K562 (cell line): ENCODE data around the gene STK17A. TPM values are rescaled to one million over a fixed set of nuclear protein-coding genes. Genes with fewer than 3 reads are reported as not detected.

ENCODE experiments used
- ATAC-seq: fragments of 200-7000 bp; cut with Tn5 transposase; 3 replicates; pipeline ENCODE4 v1.9.1; 2020; ENCODE audit warnings: moderate library complexity
- BruUV-seq: library from RNA; stranded (reverse); fragments of 400-500 nt; replicated peaks from 2 replicates; lab custom pipeline; 2021; lab: Mats Ljungman, UMichigan
- CTCF ChIA-PET: fragments of 300-600 bp; formaldehyde crosslinking; extraction: SDS; loops from one replicate; lab custom pipeline; 2021; ENCODE audit warnings: low intra/inter-chr PET ratio; lab: Yijun Ruan, JAX
- POLR2A ChIA-PET: fragments of 300-600, 350-650 bp; sonication (Branson Sonifier 250); formaldehyde crosslinking; extraction: SDS; loops from one replicate; lab custom pipeline; 2021; ENCODE audit warnings: antibody characterized with exemption, inconsistent platforms; lab: Yijun Ruan, JAX
- DNase-seq, 4 experiments: peaks; one replicate each; pipeline versions ENCODE4 v3.0.0 to v3.0.0-alpha.2; 2011 to 2018; ENCODE audit warnings: low spot score in 3 of 4, mixed read lengths in 3 of 4; ENCODE audit errors: extremely low read depth in 1 of 4
- FAIRE-seq: peaks from 2 replicates; lab custom pipeline; 2011; peaks lifted over from hg19 to GRCh38; lab: Jason Lieb, UNC
- H2AFZ ChIP-seq: 2 replicates; pipeline ENCODE4 v1.6.0; 2011; ENCODE audit warnings: low read depth, low read length, control low read depth, inconsistent platforms
- H3K27ac ChIP-seq: fragments of 200-600 bp; 3 replicates; pipeline ENCODE4 v1.8.0; 2011; ENCODE audit warnings: low read depth, mild to moderate bottlenecking, control low read depth, inconsistent platforms, low read length, moderate library complexity, mixed read lengths; ENCODE audit errors: extremely low read depth
- H3K27me3 ChIP-seq, 2 experiments: fragments of 300-600 bp in 1 of 2; 2 replicates in 1 of 2; 3 replicates in 1 of 2; pipeline versions ENCODE4 v1.6.0 to v1.8.0; 2011; ENCODE audit warnings: inconsistent platforms in 2 of 2, low read length in 2 of 2, mild to moderate bottlenecking in 1 of 2, mixed read lengths in 1 of 2, moderate library complexity in 1 of 2; ENCODE audit not compliant: control insufficient read depth in 2 of 2, insufficient read depth in 2 of 2
- H3K36me3 ChIP-seq: fragments of 300-600 bp; 3 replicates; pipeline ENCODE4 v1.8.0; 2011; ENCODE audit warnings: mild to moderate bottlenecking, low read length, inconsistent platforms; ENCODE audit not compliant: control insufficient read depth, insufficient read depth
- H3K4me1 ChIP-seq, 2 experiments: fragments of 200-600 bp in 1 of 2; replicated peaks in 1 of 2; 2 replicates in 1 of 2; 3 replicates in 1 of 2; pipeline versions ENCODE4 v1.5.1 to v1.8.0; 2011; ENCODE audit warnings: inconsistent platforms in 2 of 2, low read length in 2 of 2, mild to moderate bottlenecking in 1 of 2, mixed read lengths in 1 of 2, moderate library complexity in 1 of 2; ENCODE audit not compliant: control insufficient read depth in 2 of 2, insufficient read depth in 2 of 2
- H3K4me2 ChIP-seq: 2 replicates; pipeline ENCODE4 v1.6.1; 2011; ENCODE audit warnings: low read length, control low read depth, inconsistent platforms, mixed read lengths; ENCODE audit not compliant: insufficient read depth
- H3K4me3 ChIP-seq: fragments of 200-600 bp; sonication (generic), shearing (Covaris generic); 2 replicates; pipeline ENCODE4 v1.5.1; 2016; ENCODE audit warnings: control low read depth, inconsistent platforms
- H3K79me2 ChIP-seq: fragments of 200-600 bp; 3 replicates; pipeline ENCODE4 v1.8.0; 2011; ENCODE audit warnings: low read length, inconsistent platforms; ENCODE audit not compliant: control insufficient read depth, insufficient read depth
- H3K9ac ChIP-seq, 2 experiments: 2 replicates each; pipeline versions ENCODE4 v1.6.0 to v1.6.1; 2011; ENCODE audit warnings: low read depth in 2 of 2, low read length in 2 of 2, control low read depth in 1 of 2, inconsistent platforms in 1 of 2, mild to moderate bottlenecking in 1 of 2, mixed read lengths in 1 of 2; ENCODE audit not compliant: insufficient read depth in 1 of 2
- H3K9me1 ChIP-seq: one replicate; pipeline ENCODE4 v1.6.0; 2011; ENCODE audit warnings: inconsistent platforms, mild to moderate bottlenecking, low read length, moderate library complexity; ENCODE audit not compliant: control insufficient read depth, insufficient read depth
- H3K9me3 ChIP-seq: replicated peaks from 2 replicates; pipeline ENCODE4 v1.5.1; 2011; ENCODE audit warnings: low read depth, low read length, inconsistent platforms; ENCODE audit not compliant: control insufficient read depth, insufficient read depth
- H4K20me1 ChIP-seq: replicated peaks from 2 replicates; pipeline ENCODE4 v1.6.1; 2011; ENCODE audit warnings: low read length, inconsistent platforms, mixed read lengths; ENCODE audit not compliant: control insufficient read depth, insufficient read depth
- BCOR ChIP-seq: fragments of 450-650 bp; IDR thresholded peaks from 2 replicates; pipeline ENCODE4 v1.6.1; 2016
- CBX3 ChIP-seq, 2 experiments: IDR thresholded peaks; 1 replicate in 1 of 2; 2 replicates in 1 of 2; pipeline ENCODE4 v1.6.1; 2012; ENCODE audit warnings: inconsistent platforms in 2 of 2, low read length in 2 of 2, borderline replicate concordance in 1 of 2, control low read depth in 1 of 2
- CEBPG ChIP-seq, 3 experiments: fragments of 200-800 bp in 1 of 3; sonication (Bioruptor generic) in 1 of 3; sonication (generic) in 1 of 3; formaldehyde crosslinking in 1 of 3; IDR thresholded peaks in 2 of 3; conservative IDR thresholded peaks in 1 of 3; 2 replicates each; pipeline versions ENCODE4 v1.6.1 to v1.8.0; 2016 to 2022; ENCODE audit warnings: missing compliant biosample characterization in 2 of 3, missing genetic modification characterization in 2 of 3, mild to moderate bottlenecking in 1 of 3, missing genetic modification reagents in 1 of 3
- ELF2 ChIP-seq: fragments of 250-450 bp; sonication (Bioruptor Pico); IDR thresholded peaks from 2 replicates; pipeline ENCODE4 v1.5.0; 2021; ENCODE audit warnings: mild to moderate bottlenecking
- FOXA1 ChIP-seq: fragments of 450-650 bp; IDR thresholded peaks from 2 replicates; pipeline ENCODE4 v1.6.1; 2016; ENCODE audit warnings: mild to moderate bottlenecking, borderline replicate concordance
- HDAC1 ChIP-seq, 2 experiments: fragments of 450-650 bp; IDR thresholded peaks; 2 replicates each; pipeline ENCODE4 v1.6.1; 2016 to 2017; ENCODE audit warnings: inconsistent platforms in 1 of 2, mild to moderate bottlenecking in 1 of 2, moderate library complexity in 1 of 2
- KDM1A ChIP-seq, 2 experiments: fragments of 450-650 bp; IDR thresholded peaks; 2 replicates each; pipeline ENCODE4 v1.6.1; 2016; ENCODE audit warnings: mild to moderate bottlenecking in 2 of 2
- NFIC ChIP-seq: fragments of 450-650 bp; IDR thresholded peaks from 2 replicates; pipeline ENCODE4 v1.6.1; 2017; ENCODE audit warnings: mild to moderate bottlenecking, inconsistent platforms
- RBM25 ChIP-seq: fragments of 200-400 bp; formaldehyde crosslinking; IDR thresholded peaks from 2 replicates; pipeline ENCODE4 v1.6.1; 2018; ENCODE audit warnings: low read length, low read depth, moderate library complexity; ENCODE audit not compliant: severe bottlenecking
- TRIM24 ChIP-seq, 2 experiments: fragments of 450-650 bp; IDR thresholded peaks; 2 replicates each; pipeline ENCODE4 v1.6.1; 2016
- TRIM28 ChIP-seq: fragments of 450-650 bp; IDR thresholded peaks from 2 replicates; pipeline ENCODE4 v1.6.1; 2017
- ZFP36 ChIP-seq: fragments of 150-350 bp; IDR thresholded peaks from 2 replicates; pipeline ENCODE4 v1.6.1; 2018; ENCODE audit warnings: low read length, low read depth; ENCODE audit not compliant: partially characterized antibody
- ZNF436 ChIP-seq: fragments of 250-450, 450-650 bp; sonication (Bioruptor Pico); formaldehyde crosslinking; IDR thresholded peaks from 2 replicates; pipeline ENCODE4 v1.7.0; 2020; ENCODE audit warnings: mild to moderate bottlenecking
- WGBS: fragments of 100-300 bp; shearing (Covaris generic); methylation state at CpG from one replicate; pipeline ENCODE4 v1.1.6; 2016; ENCODE audit warnings: low coverage, mixed read lengths; ENCODE audit not compliant: insufficient coverage; ENCODE audit errors: missing lambda C conversion rate; 5-methylcytosine and 5-hydroxymethylcytosine counted together
- in situ Hi-C: fragments of 300-500 bp; cut with MboI; formaldehyde crosslinking; loops from 4 replicates; pipeline ENCODE4 v1.15.0; 2018; ENCODE audit warnings: inconsistent platforms, mixed read lengths
- intact Hi-C: fragments of 100-400 bp; cut with micrococcal nuclease; formaldehyde crosslinking; loops from 2 replicates; pipeline ENCODE4 v1.14.2; 2022
- polyA plus RNA-seq, 8 experiments: library from polyadenylated mRNA; depleted of rRNA in 4 of 8; stranded (reverse) in 5 of 8; unstranded in 3 of 8; fragments of >200 nt; fragmentation: Nextera tagmentation in 2 of 8; fragmentation: Illumina TruSeq in 1 of 8; extraction: Ambion mirVana in 2 of 8; extraction: Trizol in 1 of 8; gene quantifications; 2 replicates each; pipeline versions ENCODE4 v1.2.1 to v1.2.3, GENCODE V29; 2011 to 2014; ENCODE audit warnings: inconsistent platforms in 1 of 8, missing spikeins in 1 of 8
- total RNA-seq, 7 experiments: library from RNA; depleted of rRNA in 6 of 7; stranded (reverse); fragments of >200 nt in 6 of 7; fragmentation: Illumina TruSeq in 2 of 7; extraction: Trizol in 2 of 7; gene quantifications; 2 replicates each; pipeline versions ENCODE4 v1.2.1 to v1.2.3, GENCODE V29; 2011 to 2021; ENCODE audit warnings: low replicate concordance in 1 of 7
- TF ChIP-seq, protein P1 (sequence below): fragments of 450-650 bp; IDR thresholded peaks from 2 replicates; pipeline ENCODE4 v1.6.1; 2018; ENCODE audit warnings: mild to moderate bottlenecking, low read depth; ENCODE audit not compliant: partially characterized antibody
- TF ChIP-seq, protein P2 (sequence below): fragments of 250-450 bp; sonication (Bioruptor Pico); IDR thresholded peaks from 2 replicates; pipeline ENCODE4 v1.5.1; 2021; ENCODE audit warnings: mild to moderate bottlenecking

The STK17A gene
- total and polyA plus RNA-seq, 9 of the 15 experiments (the other 6 are each of a cell fraction or from before 2014, with no cell fraction given) = 3.4 to 16.3 (median 13.2) TPM

DNA sequence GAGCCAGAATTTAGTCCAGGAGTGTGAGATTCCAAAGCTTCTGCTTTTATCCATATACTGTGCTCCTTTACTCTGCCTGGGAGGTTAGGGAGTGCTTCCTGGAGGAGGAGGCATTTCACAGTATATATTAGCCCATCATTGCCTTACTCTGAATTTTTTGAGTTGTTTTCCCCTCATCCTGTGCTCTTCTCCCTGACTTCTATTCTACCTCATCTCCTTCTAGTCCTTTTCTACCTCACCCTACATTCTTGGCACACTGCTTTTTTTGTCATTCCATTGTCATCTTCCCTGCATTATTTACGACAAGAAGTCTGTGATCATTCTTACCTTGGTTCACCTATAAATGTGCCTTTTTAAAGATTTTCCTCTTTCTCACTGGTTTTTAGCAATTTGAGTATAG is 21.3 kb downstream of the STK17A start:
- FAIRE-seq (no peak), DNase-seq (no peak), ATAC-seq (no peak)
- peaks cover 22% of the 10 kb centered on the region for H3K36me3 ChIP-seq
- WGBS = 94% methylated on average over 1 of the region's 1 CpG
- intact Hi-C loops = no loop called here
- BruUV-seq = no TSS peak
- H3K27ac ChIP-seq = no peak overlapping the region
- TF ChIP-seq CEBPG (CRISPR knock-in tag; IDR thresholded peaks at IDR 0.05) (no peak), CEBPG (tag; conservative IDR thresholded peaks at IDR 0.05 in 1 of 2, IDR thresholded peaks at IDR 0.05 in 1 of 2) (no peak), FOXA1 (no peak), ZNF436 (CRISPR knock-in tag) (0 out of 2 replicates have a peak, but pooled peaks have one; percentile 51), TRIM24 (IDR thresholded peaks at IDR 0.05) (peak in 1 of 2 experiments; percentile 50; a peak in 1 of 4 replicates), ZFP36 (peak; percentile 89), ELF2 (CRISPR knock-in tag) (no peak), NFIC (peak; percentile 45), BCOR (peak; percentile 80), CBX3 (IDR thresholded peaks at IDR 0.05; ENCODE audit: borderline replicate concordance in 1 of 2, low read length in 2 of 2) (peak in 1 of 2 experiments; percentile 89; a peak in 2 of 3 replicates), HDAC1 (IDR thresholded peaks at IDR 0.05) (peak in 1 of 2 experiments; percentile 56; a peak in 1 of 4 replicates), KDM1A (IDR thresholded peaks at IDR 0.05) (peak; percentile 31 to 34; a peak in 2 of 4 replicates), RBM25 (peak; percentile 70), TRIM28 (peak; percentile 70)
- TF ChIP-seq, protein P1, sequence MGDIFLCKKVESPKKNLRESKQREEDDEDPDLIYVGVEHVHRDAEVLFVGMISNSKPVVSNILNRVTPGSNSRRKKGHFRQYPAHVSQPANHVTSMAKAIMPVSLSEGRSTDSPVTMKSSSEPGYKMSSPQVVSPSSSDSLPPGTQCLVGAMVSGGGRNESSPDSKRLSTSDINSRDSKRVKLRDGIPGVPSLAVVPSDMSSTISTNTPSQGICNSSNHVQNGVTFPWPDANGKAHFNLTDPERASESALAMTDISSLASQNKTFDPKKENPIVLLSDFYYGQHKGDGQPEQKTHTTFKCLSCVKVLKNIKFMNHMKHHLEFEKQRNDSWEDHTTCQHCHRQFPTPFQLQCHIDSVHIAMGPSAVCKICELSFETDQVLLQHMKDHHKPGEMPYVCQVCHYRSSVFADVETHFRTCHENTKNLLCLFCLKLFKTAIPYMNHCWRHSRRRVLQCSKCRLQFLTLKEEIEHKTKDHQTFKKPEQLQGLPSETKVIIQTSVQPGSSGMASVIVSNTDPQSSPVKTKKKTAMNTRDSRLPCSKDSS = peak; percentile 60
- TF ChIP-seq, protein P2, sequence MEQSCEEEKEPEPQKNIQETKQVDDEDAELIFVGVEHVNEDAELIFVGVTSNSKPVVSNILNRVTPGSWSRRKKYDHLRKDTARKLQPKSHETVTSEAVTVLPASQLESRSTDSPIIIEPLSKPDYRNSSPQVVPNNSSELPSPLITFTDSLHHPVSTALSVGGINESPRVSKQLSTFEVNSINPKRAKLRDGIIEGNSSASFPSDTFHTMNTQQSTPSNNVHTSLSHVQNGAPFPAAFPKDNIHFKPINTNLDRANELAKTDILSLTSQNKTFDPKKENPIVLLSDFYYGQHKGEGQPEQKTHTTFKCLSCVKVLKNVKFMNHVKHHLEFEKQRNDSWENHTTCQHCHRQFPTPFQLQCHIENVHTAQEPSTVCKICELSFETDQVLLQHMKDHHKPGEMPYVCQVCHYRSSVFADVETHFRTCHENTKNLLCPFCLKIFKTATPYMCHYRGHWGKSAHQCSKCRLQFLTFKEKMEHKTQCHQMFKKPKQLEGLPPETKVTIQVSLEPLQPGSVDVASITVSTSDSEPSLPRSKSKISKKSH (CRISPR knock-in tag) = no peak
- H3K27me3 ChIP-seq = no peaks in the 10 kb centered on the region
- ChIA-PET POLR2A (interaction anchor here (1.4 kb wide), 1 partner anchor 10 kb away, joined by 3 read pairs; no protein-coding TSS in a partner anchor), CTCF (no interaction called here)
- no peak overlapping the region for H2AFZ ChIP-seq
- H3K4me2 ChIP-seq = no peak overlapping the region
- H3K9me3 ChIP-seq = no peaks in the 10 kb centered on the region
- H3K4me3 ChIP-seq = no peak overlapping the region
- no peaks in the 10 kb centered on the region for H4K20me1 ChIP-seq
- H3K79me2 ChIP-seq = peaks cover 8% of the 10 kb centered on the region; the same call in 1 of the 3 replicates
- no peak overlapping the region for H3K9ac ChIP-seq
- in situ Hi-C loops = no loop called here
- H3K4me1 ChIP-seq = no peaks in the 10 kb centered on the region
- H3K9me1 ChIP-seq = no peaks in the 10 kb centered on the region
